Uterus (tissue), 2 donors: ENCODE measurements around the gene HEXIM1.

Experiments used
- POLR2A ChIP-seq, 2 donors: fragments of 450-650 bp; IDR thresholded peaks; one replicate each; pipeline ENCODE4 v1.6.1; 2016; ENCODE audit warnings: antibody characterized with exemption in 2 of 2, mild to moderate bottlenecking in 1 of 2, moderate library complexity in 1 of 2
- TF ChIP-seq, protein P1 (sequence below), 4 experiments: fragments of 200-600 bp in 2 of 4; fragments of 450-650 bp in 2 of 4; sonication (generic) in 2 of 4; IDR thresholded peaks; one replicate each; pipeline ENCODE4 v1.5.1; 2016 to 2019; ENCODE audit warnings: antibody characterized with exemption in 4 of 4, mild to moderate bottlenecking in 2 of 4, moderate library complexity in 1 of 4

DNA sequence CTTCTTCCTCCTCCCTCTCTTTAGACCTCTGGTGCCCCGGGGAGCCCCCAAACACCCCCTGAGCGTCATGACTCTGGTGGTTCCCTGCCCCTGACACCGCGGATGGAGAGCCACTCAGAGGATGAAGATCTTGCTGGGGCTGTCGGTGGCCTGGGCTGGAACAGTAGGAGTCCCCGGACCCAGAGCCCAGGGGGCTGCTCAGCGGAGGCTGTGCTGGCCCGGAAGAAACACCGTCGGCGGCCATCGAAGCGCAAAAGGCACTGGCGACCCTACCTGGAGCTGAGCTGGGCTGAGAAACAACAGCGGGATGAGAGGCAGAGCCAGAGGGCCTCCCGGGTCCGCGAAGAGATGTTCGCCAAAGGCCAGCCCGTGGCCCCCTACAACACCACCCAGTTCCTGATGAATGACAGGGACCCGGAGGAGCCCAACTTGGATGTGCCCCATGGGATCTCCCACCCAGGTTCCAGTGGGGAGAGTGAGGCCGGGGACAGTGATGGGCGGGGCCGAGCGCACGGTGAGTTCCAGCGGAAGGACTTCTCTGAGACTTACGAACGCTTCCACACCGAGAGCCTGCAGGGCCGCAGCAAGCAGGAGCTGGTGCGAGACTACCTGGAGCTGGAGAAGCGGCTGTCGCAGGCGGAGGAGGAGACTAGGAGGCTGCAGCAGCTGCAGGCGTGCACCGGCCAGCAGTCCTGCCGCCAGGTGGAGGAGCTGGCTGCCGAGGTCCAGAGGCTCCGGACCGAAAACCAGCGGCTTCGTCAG lies 20.9 kb downstream of the HEXIM1 start:
- TF ChIP-seq, protein P1, sequence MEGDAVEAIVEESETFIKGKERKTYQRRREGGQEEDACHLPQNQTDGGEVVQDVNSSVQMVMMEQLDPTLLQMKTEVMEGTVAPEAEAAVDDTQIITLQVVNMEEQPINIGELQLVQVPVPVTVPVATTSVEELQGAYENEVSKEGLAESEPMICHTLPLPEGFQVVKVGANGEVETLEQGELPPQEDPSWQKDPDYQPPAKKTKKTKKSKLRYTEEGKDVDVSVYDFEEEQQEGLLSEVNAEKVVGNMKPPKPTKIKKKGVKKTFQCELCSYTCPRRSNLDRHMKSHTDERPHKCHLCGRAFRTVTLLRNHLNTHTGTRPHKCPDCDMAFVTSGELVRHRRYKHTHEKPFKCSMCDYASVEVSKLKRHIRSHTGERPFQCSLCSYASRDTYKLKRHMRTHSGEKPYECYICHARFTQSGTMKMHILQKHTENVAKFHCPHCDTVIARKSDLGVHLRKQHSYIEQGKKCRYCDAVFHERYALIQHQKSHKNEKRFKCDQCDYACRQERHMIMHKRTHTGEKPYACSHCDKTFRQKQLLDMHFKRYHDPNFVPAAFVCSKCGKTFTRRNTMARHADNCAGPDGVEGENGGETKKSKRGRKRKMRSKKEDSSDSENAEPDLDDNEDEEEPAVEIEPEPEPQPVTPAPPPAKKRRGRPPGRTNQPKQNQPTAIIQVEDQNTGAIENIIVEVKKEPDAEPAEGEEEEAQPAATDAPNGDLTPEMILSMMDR (IDR thresholded peaks at IDR 0.05): no peak
- no peak for TF ChIP-seq POLR2A (IDR thresholded peaks at IDR 0.05)
